Measurements from ENCODE around the gene USP6NL. TPM values are rescaled to one million over a fixed set of nuclear protein-coding genes. Genes with fewer than 3 reads are reported as not detected.

USP6NL gene
- total and polyA plus RNA-seq, 2 of the 8 experiments (the other 6 are each of a cell fraction or from before 2014, with no cell fraction given): 10.9 to 28.8 TPM

DNA sequence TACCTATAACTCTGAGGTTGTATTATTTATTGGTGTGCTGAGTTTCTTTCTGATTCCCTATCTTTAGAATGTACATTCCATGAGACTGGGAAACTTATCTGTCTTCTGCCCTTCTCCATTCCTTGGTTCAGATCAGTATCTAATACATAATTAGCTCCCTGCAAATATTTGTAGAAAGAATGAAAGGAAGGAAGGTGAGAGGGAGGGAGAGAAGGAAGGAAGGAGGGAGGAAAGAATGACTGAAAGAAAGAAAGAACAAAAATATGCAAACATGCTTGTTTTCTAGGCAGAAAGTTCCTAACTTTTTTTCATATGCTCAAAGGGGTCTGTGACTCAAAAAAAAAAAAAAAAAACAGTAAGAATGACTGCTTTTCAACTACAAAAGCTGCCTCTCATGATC lies 3.9 kb upstream of the USP6NL start (continued):
- TF ChIP-seq GTF2F1 (IDR thresholded peaks at IDR 0.05; ENCODE audit: borderline replicate concordance, low read depth, low read length) (no peak), BCL11A (IDR thresholded peaks at IDR 0.05; ENCODE audit: low read depth in 2 of 2, low read length in 2 of 2) (no peak), BACH1 (IDR thresholded peaks at IDR 0.05; ENCODE audit: low read length) (no peak)
